CD4-positive, alpha-beta T cell treated with Interleukin-10 for 1 hour (primary cell): ENCODE data around the gene VPS33A.
"Not testable (repeated sequence)": the region's sequence is repeated elsewhere in the genome, so short reads cannot be mapped to it uniquely, and the experiment has no call there.

Experiments used
- DNase-seq: peaks from one replicate; pipeline ENCODE4 v3.0.0-alpha.2; 2020

VPS33A gene

GRCh38 chr12:122266230-122266901 lies at the start of gene VPS33A:
Gene VPS33A, minus strand, starts transcription at chr12:122266494. Its CDS starts 86 bp downstream, at chr12:122266408.
- peak; percentile 94 for DNase-seq

DNA sequence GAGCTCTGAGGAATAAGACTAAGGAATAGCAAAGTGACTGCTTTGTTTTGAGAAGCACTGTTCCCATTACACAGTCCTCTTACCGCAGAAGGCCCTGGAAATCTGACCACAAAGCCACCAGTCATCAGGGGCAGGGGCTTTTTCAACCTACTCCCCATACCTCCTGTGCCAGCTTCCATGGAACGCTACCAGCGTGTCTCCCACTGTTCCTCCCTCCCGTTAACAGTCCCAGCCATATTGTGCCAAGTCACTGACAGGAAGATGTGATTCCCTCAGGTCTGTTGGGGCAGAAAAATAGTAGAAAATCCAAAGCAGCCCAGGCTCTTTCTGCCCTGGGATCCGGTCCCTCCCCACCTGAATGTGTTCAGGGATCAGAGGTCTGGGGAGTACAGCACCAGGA lies 46.6 kb upstream of the VPS33A start:
- DNase-seq, result no peak

DNA sequence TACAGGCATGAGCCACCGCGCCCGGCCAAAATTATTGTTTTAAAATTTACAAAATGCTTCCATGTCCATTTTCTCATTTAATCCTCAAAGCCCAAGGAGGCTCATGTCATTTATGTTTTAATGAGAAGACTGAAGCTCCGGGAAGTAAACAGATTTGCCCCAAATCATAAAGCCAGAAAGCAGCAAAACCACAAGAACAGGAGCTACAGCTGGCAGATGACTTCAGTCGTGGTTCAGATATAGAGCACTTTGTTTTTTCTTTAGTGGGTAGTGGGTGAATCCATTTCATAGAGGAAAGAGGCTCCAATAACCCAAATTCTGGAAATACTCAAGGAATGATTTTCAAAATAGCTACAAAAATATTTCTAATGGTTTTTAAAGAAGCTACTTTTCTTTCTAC lies 45.4 kb upstream of the VPS33A start:
- DNase-seq, result no peak

DNA sequence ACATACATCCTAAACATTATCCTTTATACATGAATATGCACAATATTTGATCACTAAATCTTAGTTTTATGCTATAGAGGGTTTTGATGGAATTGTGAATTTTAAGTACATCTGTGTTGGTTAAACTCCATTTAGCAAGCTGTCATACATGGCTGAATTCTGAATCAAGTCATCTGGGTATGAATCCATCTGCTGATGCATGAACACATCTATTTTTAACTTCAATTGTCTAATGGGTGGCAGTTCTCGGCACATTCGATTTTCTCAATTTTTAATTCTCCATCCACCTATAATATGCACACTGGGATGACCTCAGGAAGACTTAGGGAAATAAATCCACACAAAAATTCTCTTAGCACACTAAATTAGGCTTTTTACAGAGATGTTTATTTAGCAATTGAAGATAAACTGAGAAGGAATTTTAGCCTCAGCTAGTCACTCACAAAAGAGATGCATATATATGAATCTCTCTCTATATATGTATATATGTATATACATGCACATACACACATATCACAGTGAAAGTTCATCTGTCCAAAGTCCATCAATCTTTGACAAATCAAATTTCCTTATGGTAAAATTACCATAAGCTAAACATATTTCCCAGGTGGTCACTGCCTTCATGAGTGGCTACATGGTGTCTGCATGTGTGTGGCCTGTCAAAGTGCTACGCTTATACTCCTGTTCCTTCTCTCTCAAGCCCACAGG lies 44.5 kb upstream of the VPS33A start:
- no peak for DNase-seq

- no peak for DNase-seq
Observed at GRCh38 chr12:122309564-122310121, 43.3 kb upstream of the VPS33A start.

- no peak for DNase-seq
Observed at GRCh38 chr12:122308811-122309210, 42.5 kb upstream of the VPS33A start.

DNA sequence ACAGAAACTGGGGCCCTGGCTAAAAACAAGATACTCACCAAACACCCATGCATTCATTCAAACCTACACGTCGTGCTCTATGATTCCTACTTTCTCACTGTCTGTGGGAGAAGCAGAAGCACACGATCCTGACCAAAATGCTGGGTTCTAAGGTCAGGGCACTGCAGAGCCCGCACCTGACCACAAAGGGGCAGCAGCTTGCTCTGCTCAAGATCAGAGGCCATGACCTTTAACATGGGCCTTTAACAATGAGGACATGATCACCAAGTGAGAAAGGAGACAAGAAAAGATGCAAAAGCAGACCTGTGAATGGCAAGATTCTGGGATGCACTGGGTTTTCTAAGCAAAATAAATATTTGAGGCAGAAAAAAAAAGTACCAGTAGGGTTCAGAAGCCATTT lies 40.1 kb upstream of the VPS33A start:
- DNase-seq, result no peak

DNA sequence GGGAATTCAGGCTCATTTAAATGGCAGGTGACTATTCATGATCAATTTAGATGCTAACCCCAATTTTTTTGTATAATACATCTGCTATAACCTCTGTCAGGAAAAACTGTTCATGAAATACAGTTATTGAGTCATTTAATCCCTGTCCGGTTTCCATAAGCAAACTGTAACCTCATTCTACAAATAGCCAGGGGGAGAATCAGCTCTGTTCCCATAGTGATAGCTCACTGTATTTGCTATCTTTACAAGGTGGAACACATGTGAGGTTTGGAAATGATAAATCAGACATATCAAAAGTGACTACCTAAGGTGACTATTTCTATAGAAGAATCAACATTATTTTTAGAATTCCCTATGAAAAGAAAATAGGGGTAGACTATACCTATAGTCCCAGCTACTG lies 38.6 kb upstream of the VPS33A start:
- DNase-seq, result no peak

DNA sequence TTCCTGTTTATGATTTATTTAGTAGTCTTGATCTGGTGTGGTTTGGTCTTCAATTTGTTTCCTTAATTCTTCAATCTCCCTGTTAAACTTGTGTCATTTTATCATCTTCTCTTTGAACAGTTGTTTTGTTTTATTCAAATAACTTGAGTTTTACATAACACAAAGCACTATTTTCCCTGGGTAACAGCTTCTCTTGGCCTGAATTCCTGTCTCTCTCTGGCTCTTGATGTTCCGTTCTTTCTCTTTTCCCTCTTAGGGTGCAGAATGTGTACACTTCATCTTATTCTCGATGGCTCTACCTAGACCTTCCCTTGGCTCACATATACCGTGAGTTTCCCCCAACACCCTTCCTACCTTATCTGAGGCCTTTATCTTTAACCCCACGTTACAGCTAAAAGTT lies 36.8 kb upstream of the VPS33A start:
- DNase-seq, result no peak

GRCh38 chr12:122298071-122298748 lies 31.9 kb upstream of the VPS33A start:
- no peak for DNase-seq

GRCh38 chr12:122297494-122297893 lies 31.2 kb upstream of the VPS33A start:
- DNase-seq, result no peak

GRCh38 chr12:122295877-122296276 lies 29.6 kb upstream of the VPS33A start:
- DNase-seq, result no peak

- DNase-seq, result no peak
Observed at GRCh38 chr12:122293081-122293480, 26.8 kb upstream of the VPS33A start.

DNA sequence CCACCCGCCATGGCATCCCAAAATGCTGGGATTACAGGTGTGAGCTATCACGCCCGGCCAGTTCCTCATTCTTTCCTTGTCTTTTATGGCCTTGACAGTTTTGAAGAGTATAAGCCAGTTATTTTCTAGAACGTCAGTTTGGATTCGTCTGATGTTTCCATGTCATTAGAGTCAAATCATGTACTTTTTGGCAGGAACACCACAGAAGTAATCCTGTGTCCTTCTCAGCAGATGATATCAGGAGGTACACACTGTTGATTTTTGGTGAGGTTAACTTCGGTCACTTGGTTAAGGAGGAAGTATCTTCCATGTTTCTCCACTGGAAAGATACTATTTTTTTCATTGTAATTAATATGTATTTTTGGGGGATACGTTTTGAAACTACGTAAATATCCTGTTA lies 25.1 kb upstream of the VPS33A start:
- no peak for DNase-seq

GRCh38 chr12:122283680-122284079 lies 17.4 kb upstream of the VPS33A start:
- no peak for DNase-seq

GRCh38 chr12:122282061-122282460 lies 15.8 kb upstream of the VPS33A start:
- no peak for DNase-seq

GRCh38 chr12:122276242-122276641 lies 9.9 kb upstream of the VPS33A start:
- no peak for DNase-seq

GRCh38 chr12:122275459-122275858 lies 9.2 kb upstream of the VPS33A start:
- DNase-seq, result no peak

- no peak for DNase-seq
Observed at GRCh38 chr12:122265886-122266229, 436 bp downstream of the VPS33A start.

- DNase-seq, result peak; percentile 34
Observed at GRCh38 chr12:122265476-122265875, 818 bp downstream of the VPS33A start.

- DNase-seq, result not testable (repeated sequence)
Observed at GRCh38 chr12:122260735-122261134, 5.6 kb downstream of the VPS33A start.

DNA sequence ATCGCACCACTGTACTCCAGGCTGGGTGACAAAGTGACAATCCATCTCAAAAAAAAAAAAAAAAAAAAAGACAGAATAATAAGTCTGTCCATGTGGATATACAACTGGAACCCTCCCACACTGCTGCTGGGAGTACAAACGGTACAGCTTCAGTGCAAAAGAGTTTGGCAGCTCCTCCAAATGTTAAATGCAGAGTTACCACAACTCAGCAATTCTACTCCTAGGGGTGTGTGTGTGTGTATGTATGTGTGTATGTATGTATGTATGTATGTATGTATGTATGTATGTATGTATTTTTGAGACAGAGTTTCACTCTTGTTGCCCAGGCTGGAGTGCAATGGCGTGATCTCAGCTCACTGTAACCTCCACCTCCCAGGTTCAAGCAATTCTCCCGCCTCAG lies 7.4 kb downstream of the VPS33A start:
- not testable (repeated sequence) for DNase-seq

GRCh38 chr12:122258462-122258861 lies 7.8 kb downstream of the VPS33A start:
- DNase-seq, result not testable (repeated sequence)

- no peak for DNase-seq
Observed at GRCh38 chr12:122250536-122250935, 15.8 kb downstream of the VPS33A start.
